Measurements from ENCODE around the gene RASSF7.

The RASSF7 gene

GRCh38 chr11:587546-587945 lies 26.8 kb downstream of the RASSF7 start:
- DNase-seq: no peak

- peak; percentile 43 for DNase-seq
Observed at GRCh38 chr11:587978-588380, 27.2 kb downstream of the RASSF7 start.

GRCh38 chr11:589798-590197 lies 29.0 kb downstream of the RASSF7 start:
- no peak for DNase-seq

- DNase-seq: no peak
Observed at GRCh38 chr11:590997-591396, 30.2 kb downstream of the RASSF7 start.

GRCh38 chr11:592501-592900 lies 31.7 kb downstream of the RASSF7 start:
- DNase-seq: no peak

GRCh38 chr11:592918-593317 lies 32.1 kb downstream of the RASSF7 start:
- DNase-seq: no peak

GRCh38 chr11:593347-593746 lies 32.6 kb downstream of the RASSF7 start:
- no peak for DNase-seq

- no peak for DNase-seq
Observed at GRCh38 chr11:595400-595799, 34.6 kb downstream of the RASSF7 start.

GRCh38 chr11:596374-596773 lies 35.6 kb downstream of the RASSF7 start:
- DNase-seq: no peak

GRCh38 chr11:597166-597725 lies 36.5 kb downstream of the RASSF7 start:
- DNase-seq: peak; percentile 38

GRCh38 chr11:598005-598680 lies 37.4 kb downstream of the RASSF7 start:
- no peak for DNase-seq

GRCh38 chr11:601573-602245 lies 40.9 kb downstream of the RASSF7 start:
- no peak for DNase-seq

- DNase-seq: no peak
Observed at GRCh38 chr11:603154-603553, 42.4 kb downstream of the RASSF7 start.

GRCh38 chr11:605286-606129 lies 44.7 kb downstream of the RASSF7 start:
- DNase-seq: no peak

- peak; percentile 62 for DNase-seq
Observed at GRCh38 chr11:606245-606644, 45.5 kb downstream of the RASSF7 start.

- DNase-seq: no peak
Observed at GRCh38 chr11:607020-607780, 46.4 kb downstream of the RASSF7 start.

- no peak for DNase-seq
Observed at GRCh38 chr11:607971-608659, 47.3 kb downstream of the RASSF7 start.

- DNase-seq: no peak
Observed at GRCh38 chr11:608791-609251, 48.1 kb downstream of the RASSF7 start.

GRCh38 chr11:609341-609811 lies 48.6 kb downstream of the RASSF7 start:
- DNase-seq: no peak

GRCh38 chr11:610146-610801 lies 49.5 kb downstream of the RASSF7 start:
- no peak for DNase-seq
